ACC112 (cell line): Measurements from ENCODE around the gene HBP1.
A peak's percentile ranks its signal among the peaks of the same experiment; 100 is the strongest.

ENCODE experiments used
- H2AFZ ChIP-seq: fragments of 200-600 bp; sonication (generic); one replicate; pipeline ENCODE4 v1.6.0; 2017; ENCODE audit warnings: antibody characterized with exemption, low read length; ENCODE audit not compliant: unreplicated experiment
- H3K27ac ChIP-seq: fragments of 200-600 bp; sonication (generic); 2 replicates; pipeline ENCODE4 v1.5.1; 2014; ENCODE audit warnings: low read depth, mild to moderate bottlenecking, antibody characterized with exemption, low read length, moderate library complexity
- H3K27me3 ChIP-seq: fragments of 200-600 bp; sonication (generic); 2 replicates; pipeline ENCODE4 v1.6.1; 2014; ENCODE audit warnings: mild to moderate bottlenecking, antibody characterized with exemption, low read length, moderate library complexity, mixed read lengths; ENCODE audit not compliant: insufficient read depth
- H3K36me3 ChIP-seq: fragments of 200-600 bp; sonication (generic); 2 replicates; pipeline ENCODE4 v1.6.1; 2016; ENCODE audit warnings: mild to moderate bottlenecking, antibody characterized with exemption, low read length, moderate library complexity, mixed read lengths; ENCODE audit not compliant: insufficient read depth
- H3K4me1 ChIP-seq: fragments of 200-600 bp; sonication (generic); one replicate; pipeline ENCODE4 v1.6.1; 2016; ENCODE audit warnings: low read length, mixed read lengths; ENCODE audit not compliant: insufficient read depth, unreplicated experiment, control insufficient read depth
- H3K4me3 ChIP-seq: fragments of 200-600 bp; sonication (generic); 2 replicates; pipeline ENCODE4 v1.5.1; 2014; ENCODE audit warnings: mild to moderate bottlenecking, low read depth, low read length
- H3K79me2 ChIP-seq: fragments of 200-600 bp; sonication (generic); one replicate; pipeline ENCODE4 v1.6.0; 2016; ENCODE audit warnings: low read length; ENCODE audit not compliant: control insufficient read depth, unreplicated experiment, insufficient read depth

Gene HBP1

GRCh38 chr7:107170051-107170915, 1.5 kb downstream of the HBP1 start:
- Histone ChIP-seq H3K36me3 (no peaks in the 10 kb centered on the region), H3K79me2 (peaks cover 47% of the 10 kb centered on the region), H3K27me3 (no peaks in the 10 kb centered on the region), H3K27ac (peak overlapping the region; percentile 91), H3K4me1 (peaks cover 23% of the 10 kb centered on the region), H3K4me3 (peak overlapping the region; percentile 74), H2AFZ (no peak overlapping the region)

- Histone ChIP-seq H2AFZ (no peak overlapping the region), H3K27ac (no peak overlapping the region), H3K36me3 (no peaks in the 10 kb centered on the region), H3K79me2 (peaks cover 51% of the 10 kb centered on the region), H3K4me1 (peaks cover 15% of the 10 kb centered on the region), H3K27me3 (no peaks in the 10 kb centered on the region), H3K4me3 (no peak overlapping the region)
These were observed 2.7 kb downstream of the HBP1 start for GRCh38 chr7:107171496-107171895.

GRCh38 chr7:107172276-107173032, 3.7 kb downstream of the HBP1 start:
- Histone ChIP-seq H3K27ac (no peak overlapping the region), H3K27me3 (no peaks in the 10 kb centered on the region), H3K36me3 (no peaks in the 10 kb centered on the region), H3K79me2 (peaks cover 61% of the 10 kb centered on the region), H2AFZ (no peak overlapping the region), H3K4me3 (no peak overlapping the region), H3K4me1 (peaks cover 13% of the 10 kb centered on the region)

- H3K4me1 ChIP-seq: peaks cover 13% of the 10 kb centered on the region
- no peak overlapping the region for H3K4me3 ChIP-seq
- no peaks in the 10 kb centered on the region for H3K27me3 ChIP-seq
- H3K79me2 ChIP-seq: peaks cover 66% of the 10 kb centered on the region
- H2AFZ ChIP-seq: no peak overlapping the region
- no peaks in the 10 kb centered on the region for H3K36me3 ChIP-seq
- no peak overlapping the region for H3K27ac ChIP-seq
These were observed 4.4 kb downstream of the HBP1 start for GRCh38 chr7:107173191-107173590.

GRCh38 chr7:107173691-107174406, 5.0 kb downstream of the HBP1 start:
- Histone ChIP-seq H3K79me2 (peaks cover 68% of the 10 kb centered on the region), H3K4me1 (peaks cover 13% of the 10 kb centered on the region), H3K27me3 (no peaks in the 10 kb centered on the region), H3K4me3 (no peak overlapping the region), H3K36me3 (no peaks in the 10 kb centered on the region), H2AFZ (no peak overlapping the region), H3K27ac (no peak overlapping the region)

GRCh38 chr7:107179326-107180164, 10.7 kb downstream of the HBP1 start:
- Histone ChIP-seq H3K79me2 (peaks cover 28% of the 10 kb centered on the region), H3K36me3 (peaks cover 11% of the 10 kb centered on the region), H2AFZ (no peak overlapping the region), H3K27me3 (no peaks in the 10 kb centered on the region), H3K27ac (peak overlapping the region; percentile 69), H3K4me3 (no peak overlapping the region), H3K4me1 (peaks cover 23% of the 10 kb centered on the region)

- H3K27ac ChIP-seq: peak overlapping the region; percentile 69
- H3K27me3 ChIP-seq: no peaks in the 10 kb centered on the region
- peaks cover 20% of the 10 kb centered on the region for H3K79me2 ChIP-seq
- H3K36me3 ChIP-seq: peaks cover 11% of the 10 kb centered on the region
- no peak overlapping the region for H2AFZ ChIP-seq
- no peak overlapping the region for H3K4me3 ChIP-seq
- peaks cover 24% of the 10 kb centered on the region for H3K4me1 ChIP-seq
These were observed 11.6 kb downstream of the HBP1 start for GRCh38 chr7:107180378-107180777.

- Histone ChIP-seq H3K4me1 (peaks cover 29% of the 10 kb centered on the region), H3K27me3 (no peaks in the 10 kb centered on the region), H3K27ac (peak overlapping the region; percentile 69; the same call in 1 of the 2 replicates), H3K4me3 (no peak overlapping the region), H3K36me3 (peaks cover 11% of the 10 kb centered on the region), H2AFZ (no peak overlapping the region), H3K79me2 (peaks cover 19% of the 10 kb centered on the region)
These were observed 12.4 kb downstream of the HBP1 start for GRCh38 chr7:107181172-107181571.

- Histone ChIP-seq H3K4me3 (no peak overlapping the region), H3K27me3 (no peaks in the 10 kb centered on the region), H3K27ac (no peak overlapping the region), H2AFZ (no peak overlapping the region), H3K79me2 (no peaks in the 10 kb centered on the region), H3K4me1 (peaks cover 10% of the 10 kb centered on the region), H3K36me3 (peaks cover 33% of the 10 kb centered on the region)
These were observed 16.9 kb downstream of the HBP1 start for GRCh38 chr7:107185716-107186115.

- Histone ChIP-seq H3K4me3 (no peak overlapping the region), H3K27me3 (no peaks in the 10 kb centered on the region), H2AFZ (no peak overlapping the region), H3K4me1 (peaks cover 6% of the 10 kb centered on the region), H3K27ac (no peak overlapping the region), H3K79me2 (no peaks in the 10 kb centered on the region), H3K36me3 (peaks cover 33% of the 10 kb centered on the region)
These were observed 17.4 kb downstream of the HBP1 start for GRCh38 chr7:107186240-107186639.
